ENCODE data around the gene CH25H.

GRCh38 chr10:89189211-89189734, 17.8 kb downstream of the CH25H start:
- no peak for TF ChIP-seq CTCF (conservative IDR thresholded peaks at IDR 0.05; ENCODE audit: low read depth, low read length)
- TF ChIP-seq EZH2phosphoT487 (IDR thresholded peaks at IDR 0.05; ENCODE audit: borderline replicate concordance, low read length), result no peak
- TF ChIP-seq EZH2 (IDR thresholded peaks at IDR 0.05; ENCODE audit: low read length, unreplicated experiment), result no peak
